Islet of Langerhans (tissue), 1 donor: Measurements from ENCODE around the gene WIPF2.

Source experiments
- FAIRE-seq: peaks from one replicate; lab custom pipeline; 2011; peaks lifted over from hg19 to GRCh38; lab: Jason Lieb, UNC

WIPF2 gene, protein sequence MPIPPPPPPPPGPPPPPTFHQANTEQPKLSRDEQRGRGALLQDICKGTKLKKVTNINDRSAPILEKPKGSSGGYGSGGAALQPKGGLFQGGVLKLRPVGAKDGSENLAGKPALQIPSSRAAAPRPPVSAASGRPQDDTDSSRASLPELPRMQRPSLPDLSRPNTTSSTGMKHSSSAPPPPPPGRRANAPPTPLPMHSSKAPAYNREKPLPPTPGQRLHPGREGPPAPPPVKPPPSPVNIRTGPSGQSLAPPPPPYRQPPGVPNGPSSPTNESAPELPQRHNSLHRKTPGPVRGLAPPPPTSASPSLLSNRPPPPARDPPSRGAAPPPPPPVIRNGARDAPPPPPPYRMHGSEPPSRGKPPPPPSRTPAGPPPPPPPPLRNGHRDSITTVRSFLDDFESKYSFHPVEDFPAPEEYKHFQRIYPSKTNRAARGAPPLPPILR

DNA sequence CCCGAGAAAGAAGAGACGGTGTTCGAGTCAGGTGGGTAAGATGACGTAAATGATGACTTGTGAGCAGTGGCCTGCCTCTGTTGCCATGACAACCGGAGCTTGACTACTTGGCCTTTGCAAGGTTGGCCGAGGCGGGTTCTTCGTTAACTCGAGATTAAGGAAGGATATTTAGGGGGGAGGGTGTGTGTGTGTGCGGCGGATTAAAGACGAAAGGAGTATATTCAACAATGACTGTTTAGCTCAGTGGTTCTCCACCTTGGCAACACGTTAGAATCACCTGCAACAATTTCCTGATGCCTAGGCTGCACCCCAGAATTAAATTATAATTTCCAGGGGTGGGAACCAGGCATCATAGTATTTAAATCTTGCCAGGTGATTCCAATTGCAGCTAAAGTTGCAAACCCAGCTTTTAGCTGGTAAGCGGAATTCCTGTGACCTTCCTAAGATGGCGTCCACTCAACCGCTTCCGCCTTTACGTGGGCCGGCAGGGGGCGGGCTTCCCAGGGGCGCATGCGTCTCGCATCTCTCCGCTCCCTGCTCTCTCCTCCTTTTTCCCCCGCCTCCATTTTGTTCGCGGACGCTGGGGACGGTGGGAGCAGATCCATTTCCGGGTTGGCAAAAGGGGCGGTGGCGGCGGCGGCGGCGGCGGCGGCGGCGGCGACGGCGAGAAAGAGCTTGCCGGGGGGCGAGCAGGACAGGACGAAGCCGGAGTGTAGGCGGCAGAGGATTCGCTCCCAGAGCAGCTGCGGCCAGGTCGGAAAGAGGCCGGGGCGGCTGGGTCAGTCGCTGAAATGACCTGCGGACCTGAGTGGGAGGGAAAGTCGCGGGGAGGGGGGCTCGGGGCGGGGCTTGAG, at the start of gene WIPF2:
Gene WIPF2, plus strand, starts transcription at position 565 of the 854 bp plus-strand sequence. CDS start 37,156 bp downstream, outside the sequence.
- FAIRE-seq, result peak; percentile 58

DNA sequence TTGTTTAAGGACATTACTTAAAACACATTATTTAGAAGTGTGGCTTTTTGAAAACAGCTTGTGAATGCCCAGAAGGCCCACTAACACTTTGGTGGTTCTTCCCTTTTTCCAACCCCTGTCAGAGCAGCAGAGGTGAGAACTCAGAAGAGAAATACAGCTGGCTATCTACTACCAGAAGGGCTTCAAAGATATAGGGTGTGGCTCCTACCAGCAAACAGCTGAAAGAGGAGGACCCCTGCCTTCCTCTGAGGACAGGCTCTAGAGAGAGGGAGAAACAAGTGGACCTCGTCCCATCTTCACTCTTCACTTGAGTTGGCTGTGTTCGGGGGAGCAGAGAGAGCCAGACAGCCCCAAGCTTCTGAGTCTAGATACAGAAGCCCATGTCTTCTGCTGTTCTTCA, 48.8 kb upstream of the WIPF2 start:
- no peak for FAIRE-seq

DNA sequence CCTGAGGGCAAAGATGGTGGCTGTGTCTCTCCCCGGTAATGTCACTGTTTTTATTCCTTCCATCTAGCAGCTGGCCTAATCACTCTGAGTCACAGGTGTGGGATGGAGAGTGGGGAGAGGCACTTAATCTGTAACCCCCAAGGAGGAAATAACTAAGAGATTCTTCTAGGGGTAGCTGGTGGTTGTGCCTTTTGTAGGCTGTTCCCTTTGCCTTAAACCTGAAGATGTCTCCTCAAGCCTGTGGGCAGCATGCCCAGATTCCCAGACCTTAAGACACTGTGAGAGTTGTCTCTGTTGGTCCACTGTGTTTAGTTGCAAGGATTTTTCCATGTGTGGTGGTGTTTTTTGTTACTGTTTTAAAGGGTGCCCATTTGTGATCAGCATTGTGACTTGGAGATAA, 47.4 kb upstream of the WIPF2 start:
- no peak for FAIRE-seq

DNA sequence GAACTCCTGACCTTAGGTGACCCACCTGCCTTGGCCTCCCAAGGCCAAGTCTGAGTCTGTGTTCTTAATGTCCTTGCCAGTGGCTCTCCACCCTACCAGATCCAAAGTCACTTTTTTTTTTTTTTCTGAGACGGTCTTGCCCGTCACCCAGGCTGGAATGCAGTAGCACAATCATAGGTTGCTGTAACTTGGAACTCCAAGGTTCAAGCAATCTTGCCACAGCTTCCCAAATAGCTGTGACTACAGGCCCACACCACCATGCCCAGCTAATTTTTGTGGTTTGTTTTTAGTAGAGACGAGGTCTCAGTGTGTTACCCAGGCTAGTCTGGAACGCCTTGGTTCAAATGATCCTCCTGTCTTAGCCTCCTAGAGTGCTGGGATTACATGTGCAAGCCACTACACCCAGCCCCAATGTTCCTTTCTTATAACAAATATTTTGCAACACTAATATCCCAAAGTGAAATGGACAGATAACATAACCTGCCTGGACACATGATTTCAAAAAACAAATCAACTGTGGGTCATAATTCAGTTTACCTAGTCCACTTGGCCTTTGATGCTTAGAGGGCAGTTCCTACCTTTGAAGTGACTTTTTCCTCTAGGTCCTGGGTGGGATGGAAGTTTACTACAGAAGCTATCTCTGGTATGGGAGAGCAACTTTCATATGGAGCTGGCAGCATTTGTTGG, 45.9 kb upstream of the WIPF2 start:
- no peak for FAIRE-seq

DNA sequence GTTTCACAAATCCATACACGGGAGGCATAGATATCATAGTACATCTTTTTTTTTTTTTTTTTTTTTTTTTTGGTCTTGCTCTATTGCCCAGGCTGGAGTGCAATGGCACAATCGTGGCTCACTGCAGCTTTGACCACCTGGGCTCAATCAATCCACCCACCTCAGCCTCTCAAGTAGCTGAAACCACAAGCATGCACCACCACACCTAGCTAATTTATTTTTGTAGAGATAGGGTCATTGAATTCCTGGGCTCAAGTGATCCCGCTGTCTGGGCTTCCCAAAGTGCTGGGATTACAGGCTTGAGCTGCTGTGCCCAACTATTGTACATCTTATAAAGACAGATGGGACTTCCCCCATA, 45.3 kb upstream of the WIPF2 start:
- no peak for FAIRE-seq

DNA sequence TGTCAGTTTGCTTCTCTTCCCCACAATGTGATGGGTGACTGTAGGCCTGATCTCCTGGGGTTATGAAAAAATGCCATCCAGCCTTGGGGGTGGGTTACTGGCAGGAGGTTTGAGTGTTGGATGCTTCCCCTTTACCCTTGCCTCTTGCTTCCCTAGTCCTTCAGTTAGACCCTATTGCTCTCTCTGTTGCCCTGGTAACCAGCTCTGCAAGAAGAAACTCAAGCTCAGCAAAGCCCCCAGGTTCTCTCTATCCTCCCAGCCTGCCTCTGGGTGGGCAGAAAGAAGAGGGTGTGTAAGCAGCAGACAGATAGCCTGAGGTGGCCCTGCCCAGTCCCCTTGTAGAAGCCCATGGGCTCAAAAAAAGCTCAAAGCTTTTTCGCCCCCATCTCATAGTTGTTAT, 44.6 kb upstream of the WIPF2 start:
- no peak for FAIRE-seq

DNA sequence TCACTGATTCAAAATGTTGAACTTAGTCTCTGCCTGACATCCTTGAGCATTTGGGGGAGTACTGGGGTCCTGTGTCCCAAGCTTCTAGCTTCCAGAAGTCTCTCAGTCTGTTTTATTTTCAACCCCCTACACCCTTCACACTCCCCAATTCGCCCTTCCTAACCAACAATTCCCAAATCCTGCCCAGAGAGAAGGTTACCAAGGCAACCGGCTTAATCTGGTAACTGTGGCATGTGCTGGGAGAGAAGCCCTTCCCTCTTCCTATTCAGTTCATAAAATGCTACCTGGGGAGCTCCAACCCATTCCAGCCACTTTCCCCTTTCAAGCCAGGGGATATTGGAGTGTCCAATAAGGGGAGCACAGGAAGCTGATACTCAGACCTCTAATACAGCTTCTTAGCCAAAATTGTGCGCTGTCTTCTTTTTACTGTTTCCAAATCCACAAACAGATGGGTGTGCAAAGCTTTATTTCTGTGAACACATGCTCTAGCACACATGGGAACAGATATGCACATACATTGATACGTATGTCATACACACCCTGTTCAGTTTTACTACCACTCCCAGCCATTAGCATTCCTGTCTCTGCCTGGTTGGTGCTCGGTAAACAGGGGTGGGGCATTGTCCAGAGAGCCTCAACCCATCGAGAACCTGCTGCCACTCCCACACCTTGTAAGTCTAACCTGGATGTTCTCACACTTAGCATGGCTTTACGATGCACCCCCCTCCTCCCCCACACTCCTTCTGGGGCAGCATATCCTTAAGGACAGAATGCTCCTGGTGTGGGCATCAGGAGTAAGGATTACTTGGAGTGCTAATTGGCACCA, 43.0 kb upstream of the WIPF2 start:
- no peak for FAIRE-seq

DNA sequence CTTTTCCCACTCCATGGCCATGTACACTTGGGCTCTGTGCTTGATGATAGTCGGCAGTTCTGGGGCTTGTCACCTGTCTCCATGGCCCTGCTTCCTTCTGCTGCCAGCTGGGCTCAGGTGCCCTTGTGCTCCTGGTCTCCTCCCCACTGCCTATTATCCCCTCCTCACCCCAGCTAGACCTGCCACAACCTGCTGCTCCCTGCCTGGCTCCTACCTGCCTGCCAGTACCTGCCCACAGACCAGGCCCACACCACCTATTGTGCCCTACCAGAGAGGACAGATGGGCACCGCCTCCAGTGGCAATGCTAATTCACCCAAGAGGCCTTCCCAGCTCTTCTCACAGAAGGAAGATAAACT, 42.4 kb upstream of the WIPF2 start:
- no peak for FAIRE-seq

DNA sequence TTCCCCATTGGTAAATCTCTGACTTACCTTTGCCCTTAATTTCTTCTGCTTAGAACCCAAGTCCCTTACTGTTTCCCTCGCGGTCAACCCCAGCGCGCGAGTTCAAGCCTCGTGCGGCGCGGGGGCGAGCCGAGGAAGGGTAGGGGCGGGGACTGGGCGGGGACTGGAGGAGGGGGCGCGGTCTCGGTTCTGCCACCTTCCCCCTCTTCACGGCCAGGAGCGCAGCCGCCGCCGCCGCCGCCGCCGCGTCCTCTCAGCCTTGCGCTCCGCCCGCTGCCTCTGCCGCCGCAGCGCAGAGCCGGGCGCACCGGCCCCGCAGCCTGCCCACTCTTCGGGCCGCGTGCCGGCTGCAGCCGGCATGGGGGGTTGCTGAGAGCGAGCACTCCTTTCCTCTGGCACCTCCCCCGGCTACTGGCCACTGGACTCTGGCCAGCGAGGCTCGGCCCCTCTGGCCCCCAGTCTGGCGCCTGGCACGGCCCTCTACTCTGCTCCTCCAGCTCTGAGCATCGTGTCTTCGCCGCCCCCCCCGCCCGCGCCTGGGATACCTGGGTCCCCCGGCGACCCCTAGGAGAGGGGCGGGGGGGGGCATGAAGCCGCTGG, 41.7 kb upstream of the WIPF2 start, which contains the start of gene RAPGEFL1:
Gene RAPGEFL1, plus strand, starts transcription at position 196 of the 600 bp plus-strand sequence. Its CDS starts 392 bp downstream, at position 588.
- FAIRE-seq, result no peak

DNA sequence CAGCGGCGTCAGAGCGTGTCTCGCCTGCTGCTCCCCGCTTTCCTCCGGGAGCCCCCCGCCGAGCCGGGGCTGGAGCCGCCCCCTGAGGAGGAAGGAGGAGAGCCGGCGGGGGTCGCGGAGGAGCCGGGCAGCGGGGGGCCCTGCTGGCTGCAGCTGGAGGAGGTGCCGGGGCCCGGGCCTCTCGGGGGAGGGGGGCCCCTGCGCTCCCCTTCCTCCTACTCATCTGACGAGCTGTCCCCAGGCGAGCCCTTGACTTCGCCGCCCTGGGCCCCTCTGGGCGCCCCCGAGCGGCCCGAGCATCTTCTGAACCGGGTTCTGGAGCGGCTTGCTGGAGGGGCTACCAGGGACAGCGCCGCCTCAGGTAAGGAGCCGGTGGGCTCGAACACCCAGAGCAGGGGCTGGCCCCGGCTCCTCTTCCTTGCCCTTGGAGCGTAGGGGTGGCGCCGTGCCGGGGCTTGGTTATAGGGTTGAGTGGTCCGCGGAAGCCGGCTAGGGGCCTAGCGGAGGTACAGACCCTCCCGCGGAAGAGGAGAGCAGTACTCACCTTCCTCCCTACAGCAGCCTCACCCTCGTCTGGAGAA, 41.0 kb upstream of the WIPF2 start:
- no peak for FAIRE-seq

DNA sequence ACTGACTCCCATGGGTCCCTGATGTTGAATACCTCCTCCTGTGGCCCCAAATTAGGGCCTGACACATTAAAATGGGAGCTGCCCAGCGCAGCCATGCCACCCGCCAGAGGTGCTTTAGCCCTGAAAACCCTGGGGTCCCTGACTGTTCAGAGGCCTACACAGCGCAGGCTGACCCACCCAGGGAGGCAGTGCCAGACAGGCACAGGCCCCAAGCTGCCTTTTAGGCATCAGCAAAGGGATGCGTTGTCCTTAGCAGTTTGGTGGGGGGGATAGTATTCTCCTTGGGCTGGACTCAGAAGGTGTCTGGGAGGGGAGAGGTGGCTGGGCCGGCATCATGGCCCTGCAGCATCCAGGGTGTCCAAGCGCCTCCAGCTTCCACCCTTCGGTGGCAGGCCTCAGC, 40.4 kb upstream of the WIPF2 start:
- no peak for FAIRE-seq

DNA sequence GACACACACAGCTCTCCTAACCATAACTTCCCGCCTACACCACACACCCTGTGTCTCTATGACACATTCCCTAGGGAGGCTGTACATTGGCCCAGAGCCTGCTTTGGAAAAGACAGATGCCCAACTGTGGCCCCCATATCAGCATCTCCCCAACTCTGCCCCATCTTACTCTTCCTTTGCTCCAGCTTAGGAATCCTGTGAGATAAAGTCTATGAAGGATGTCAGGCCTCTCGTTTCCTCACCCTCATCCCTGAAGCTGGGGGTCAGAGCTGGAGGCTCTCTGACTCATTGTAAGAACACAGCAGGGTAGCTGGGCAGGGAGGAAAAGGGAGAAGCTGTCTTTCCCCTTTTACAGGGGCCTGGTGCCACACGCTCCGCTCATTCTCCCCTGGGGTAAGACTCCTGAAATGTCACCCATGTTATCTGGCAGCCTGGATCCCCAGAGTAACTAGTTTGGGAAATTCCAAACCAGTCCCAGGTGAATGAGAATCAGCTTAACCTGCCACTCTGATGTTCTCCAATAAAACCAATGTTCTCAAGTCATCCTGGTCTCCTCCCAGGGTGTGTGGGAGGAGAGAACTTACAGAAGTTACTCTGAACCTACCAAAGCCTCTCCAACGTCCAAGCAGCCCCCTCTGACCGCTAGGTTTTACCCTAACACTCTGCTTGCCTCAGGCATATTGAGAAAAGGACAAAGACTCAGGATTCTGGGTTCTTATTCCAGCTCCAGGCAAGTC, 39.0 kb upstream of the WIPF2 start:
- FAIRE-seq, result no peak

DNA sequence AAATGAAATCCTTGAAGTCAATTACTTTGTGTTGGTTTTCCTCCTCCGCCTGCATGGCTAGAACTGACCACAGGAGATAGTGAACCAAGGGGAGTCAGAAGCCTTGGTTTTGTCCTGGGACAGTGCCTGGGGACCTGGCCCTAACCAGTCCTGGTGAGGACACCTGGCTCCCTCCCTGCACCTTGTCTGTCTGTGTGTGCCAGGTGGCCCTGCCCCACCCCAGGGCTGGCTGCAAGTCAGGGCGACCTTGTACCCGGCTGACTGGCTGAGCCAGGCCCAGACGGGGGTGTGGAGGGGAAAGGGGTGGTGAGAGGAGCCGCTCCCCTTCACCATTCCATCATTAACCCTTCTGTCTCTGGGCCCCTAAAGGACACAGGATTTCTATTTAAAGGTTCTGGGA, 38.4 kb upstream of the WIPF2 start:
- FAIRE-seq, result no peak

DNA sequence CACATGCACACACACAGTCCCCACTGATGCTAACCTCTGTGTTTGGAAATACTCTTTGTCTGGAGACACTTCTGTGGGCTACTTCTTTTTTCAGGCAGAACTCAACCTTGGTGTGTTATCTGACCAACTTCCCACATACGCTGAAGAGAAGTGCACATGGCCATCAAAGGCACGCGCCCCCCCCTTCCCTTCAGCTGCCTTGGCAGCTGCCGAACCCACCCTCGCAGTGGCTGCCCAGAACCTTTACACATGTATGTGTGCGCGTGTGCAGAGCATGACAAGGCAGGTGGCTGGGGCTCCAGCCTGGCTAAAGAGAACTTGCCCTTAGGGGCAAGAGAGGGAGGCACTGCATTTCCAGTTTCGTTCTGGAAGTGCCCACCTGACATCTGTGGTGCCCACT, 37.9 kb upstream of the WIPF2 start:
- no peak for FAIRE-seq

DNA sequence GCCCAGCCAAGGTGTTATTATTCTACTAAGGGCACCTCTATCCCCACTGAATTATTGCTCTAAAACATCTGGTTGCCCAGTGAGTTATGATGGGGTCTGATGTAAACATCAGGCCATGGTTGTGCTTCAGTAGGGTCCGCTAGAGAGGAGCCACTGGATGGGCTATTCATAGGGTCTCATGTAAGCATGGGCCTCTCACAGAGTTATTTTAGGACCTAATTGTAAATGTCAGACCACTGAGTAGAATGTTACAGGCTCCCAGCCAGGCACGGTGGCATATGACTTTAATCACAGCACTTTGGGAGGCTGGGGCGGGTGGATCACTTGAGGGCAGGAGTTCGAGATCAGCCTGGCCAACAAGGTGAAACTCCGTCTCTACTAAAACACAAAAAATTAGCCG, 36.5 kb upstream of the WIPF2 start:
- FAIRE-seq, result no peak

DNA sequence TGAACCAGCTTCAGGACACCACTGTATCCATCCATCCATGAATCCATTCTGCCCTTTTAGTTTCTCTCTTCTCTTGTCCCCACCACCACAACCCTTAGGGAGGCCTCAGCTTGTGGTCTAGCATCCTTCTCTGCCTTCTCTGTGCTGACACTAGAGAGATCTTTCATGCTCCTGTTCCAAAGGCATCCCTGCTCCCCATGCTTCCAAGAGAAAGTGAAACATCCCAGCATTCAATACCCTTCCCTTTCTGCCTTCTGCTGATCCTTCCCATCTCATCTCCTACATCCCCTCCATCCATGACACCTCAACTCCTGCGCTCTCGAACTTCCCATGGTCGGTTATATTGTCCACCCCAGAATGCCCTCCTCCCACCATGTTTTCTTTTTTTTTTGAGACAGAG, 31.9 kb upstream of the WIPF2 start:
- no peak for FAIRE-seq

DNA sequence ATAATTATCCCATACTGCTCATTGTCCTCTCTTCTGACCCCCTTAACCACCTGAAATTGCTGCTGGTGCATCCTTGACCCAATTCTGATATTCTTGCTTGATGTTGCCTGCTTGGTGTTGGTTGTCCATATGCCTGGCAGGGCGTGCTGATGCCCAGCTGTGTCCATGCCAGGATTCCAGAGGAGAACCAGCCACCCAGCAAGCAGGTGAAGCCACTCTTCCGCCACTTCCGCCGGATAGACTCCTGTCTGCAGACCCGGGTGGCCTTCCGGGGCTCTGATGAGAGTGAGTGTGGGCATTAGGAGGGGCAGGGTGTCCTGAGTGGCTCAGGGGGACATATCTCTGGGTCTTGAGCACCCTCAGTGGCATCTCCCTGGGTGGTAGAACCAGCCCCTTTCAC, 30.4 kb upstream of the WIPF2 start:
- no peak for FAIRE-seq

DNA sequence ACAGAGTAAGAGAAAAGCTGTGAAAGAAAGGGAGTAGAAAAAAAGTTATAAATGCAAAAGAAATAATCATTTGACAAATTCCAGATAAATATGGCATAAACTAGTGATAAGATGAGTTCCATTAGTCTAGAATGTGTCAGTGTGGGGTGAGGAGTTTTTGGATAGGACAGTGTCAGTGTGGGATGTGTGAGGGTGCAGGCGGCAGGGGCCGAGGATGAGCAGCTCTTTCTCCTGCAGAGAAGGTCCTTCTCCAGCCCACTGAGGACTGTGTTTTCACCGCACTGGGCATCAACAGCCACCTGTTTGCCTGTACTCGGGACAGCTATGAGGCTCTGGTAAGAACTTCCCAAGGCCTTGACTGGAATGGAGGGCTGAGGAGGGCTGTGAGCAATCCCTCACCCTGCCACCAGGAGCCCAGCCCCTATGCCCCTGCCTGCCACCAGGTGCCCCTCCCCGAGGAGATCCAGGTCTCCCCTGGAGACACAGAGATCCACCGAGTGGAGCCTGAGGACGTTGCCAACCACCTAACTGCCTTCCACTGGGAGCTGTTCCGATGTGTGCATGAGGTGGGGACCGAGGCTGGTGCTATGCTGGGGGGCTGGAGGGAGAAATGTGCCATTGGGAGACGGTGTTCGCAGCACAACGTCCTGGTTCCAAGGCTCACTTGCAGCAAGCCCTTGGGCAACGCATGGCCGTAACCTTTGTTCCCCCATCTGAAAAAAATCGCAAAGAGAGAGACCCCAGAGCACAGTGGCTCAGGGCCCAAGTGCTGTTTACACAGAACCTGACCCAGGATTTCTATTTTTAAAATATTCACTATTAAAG, 28.7 kb upstream of the WIPF2 start:
- no peak for FAIRE-seq
